Stimulated activated CD4-positive, alpha-beta T cell treated with anti-CD3 and anti-CD28 coated beads, Interleukin-12 subunit alpha, Interleukin-12 subunit beta, amount 100 ng/mL, for 4 hours (primary cell): Measurements from ENCODE around the gene CELA2A.
"Not testable (repeated sequence)": the region's sequence is repeated elsewhere in the genome, so short reads cannot be mapped to it uniquely, and the experiment has no call there.

Source experiments
- DNase-seq: peaks from one replicate; pipeline ENCODE4 v3.0.0-alpha.2; 2020

CELA2A gene

GRCh38 chr1:15445390-15446122 is 11.0 kb upstream of the CELA2A start:
- no peak for DNase-seq

- no peak for DNase-seq
Measured at GRCh38 chr1:15446212-15446611, 10.3 kb upstream of the CELA2A start.

- no peak for DNase-seq
Measured at GRCh38 chr1:15448877-15449462, 7.6 kb upstream of the CELA2A start.

- DNase-seq, result no peak
Measured at GRCh38 chr1:15449567-15449966, 7.0 kb upstream of the CELA2A start.

GRCh38 chr1:15451014-15451722 is 5.4 kb upstream of the CELA2A start:
- no peak for DNase-seq

- DNase-seq, result no peak
Measured at GRCh38 chr1:15452216-15452615, 4.3 kb upstream of the CELA2A start.

GRCh38 chr1:15452866-15453571 is 3.5 kb upstream of the CELA2A start:
- no peak for DNase-seq

- DNase-seq, result no peak
Measured at GRCh38 chr1:15453734-15454133, 2.8 kb upstream of the CELA2A start.

- DNase-seq, result no peak
Measured at GRCh38 chr1:15454256-15454655, 2.3 kb upstream of the CELA2A start.

- no peak for DNase-seq
Measured at GRCh38 chr1:15455522-15455921, 1.0 kb upstream of the CELA2A start.

- DNase-seq, result no peak
Measured at GRCh38 chr1:15457585-15457984, 1.1 kb downstream of the CELA2A start.

GRCh38 chr1:15458388-15458787 is 1.9 kb downstream of the CELA2A start:
- DNase-seq, result not testable (repeated sequence)

- DNase-seq, result no peak
Measured at GRCh38 chr1:15459771-15460707, 3.5 kb downstream of the CELA2A start.

GRCh38 chr1:15460708-15461095 is 4.2 kb downstream of the CELA2A start:
- DNase-seq, result no peak

GRCh38 chr1:15463064-15463800 is 6.7 kb downstream of the CELA2A start:
- not testable (repeated sequence) for DNase-seq

- DNase-seq, result not testable (repeated sequence)
Measured at GRCh38 chr1:15463926-15464322, 7.4 kb downstream of the CELA2A start.

GRCh38 chr1:15465674-15466073 is 9.1 kb downstream of the CELA2A start:
- DNase-seq, result no peak

- not testable (repeated sequence) for DNase-seq
Measured at GRCh38 chr1:15466955-15467625, 10.6 kb downstream of the CELA2A start.

GRCh38 chr1:15468145-15468544 is 11.6 kb downstream of the CELA2A start:
- DNase-seq, result no peak

GRCh38 chr1:15469361-15469760 is 12.8 kb downstream of the CELA2A start:
- no peak for DNase-seq
